Neuronal stem cell (in vitro differentiated cells): Measurements from ENCODE around the gene ZMYND11. TPM values are rescaled to one million over a fixed set of nuclear protein-coding genes. Genes with fewer than 3 reads are reported as not detected.

Source experiments
- DNase-seq: peaks from one replicate; pipeline ENCODE4 v3.0.0-alpha.2; 2013; ENCODE audit warnings: low spot score
- H2AFZ ChIP-seq: one replicate; pipeline ENCODE4 v1.6.1; 2013; ENCODE audit warnings: mild to moderate bottlenecking, low read length, inconsistent platforms
- H2AK5ac ChIP-seq: 2 replicates; pipeline ENCODE4 v1.6.1; 2013; ENCODE audit warnings: low read depth, mild to moderate bottlenecking, inconsistent platforms, low read length, moderate library complexity, mixed read lengths
- H2BK120ac ChIP-seq: 2 replicates; pipeline ENCODE4 v1.6.1; 2013; ENCODE audit warnings: low read depth, mild to moderate bottlenecking, inconsistent platforms, low read length, moderate library complexity, mixed read lengths
- H2BK12ac ChIP-seq: one replicate; pipeline ENCODE4 v1.6.1; 2013; ENCODE audit warnings: low read length, inconsistent platforms
- H2BK15ac ChIP-seq: 2 replicates; pipeline ENCODE4 v1.6.1; 2013; ENCODE audit warnings: mild to moderate bottlenecking, low read length, inconsistent platforms, mixed read lengths
- H2BK5ac ChIP-seq: one replicate; pipeline ENCODE4 v1.6.1; 2013; ENCODE audit warnings: inconsistent platforms, mild to moderate bottlenecking, low read length, moderate library complexity
- H3K14ac ChIP-seq: one replicate; pipeline ENCODE4 v1.6.1; 2013; ENCODE audit warnings: low read length, inconsistent platforms
- H3K18ac ChIP-seq: 2 replicates; pipeline ENCODE4 v1.6.1; 2013; ENCODE audit warnings: low read length, inconsistent platforms
- H3K23ac ChIP-seq: 2 replicates; pipeline ENCODE4 v1.6.1; 2013; ENCODE audit warnings: low read depth, mild to moderate bottlenecking, mixed read lengths, low read length, inconsistent platforms; ENCODE audit not compliant: poor library complexity
- H3K27ac ChIP-seq: replicated peaks from 3 replicates; pipeline ENCODE4 v1.5.1; 2013; ENCODE audit warnings: low read length, inconsistent platforms
- H3K27me3 ChIP-seq, 3 experiments: 2 replicates each; pipeline ENCODE4 v1.6.1; 2013; ENCODE audit warnings: low read length in 3 of 3, mild to moderate bottlenecking in 2 of 3, inconsistent platforms in 1 of 3, low read depth in 1 of 3, mixed read lengths in 1 of 3, moderate library complexity in 1 of 3; ENCODE audit not compliant: control insufficient read depth in 3 of 3, insufficient read depth in 3 of 3
- H3K36me3 ChIP-seq, 2 donors: replicated peaks in 1 of 2; 2 replicates each; pipeline ENCODE4 v1.6.1; 2013; ENCODE audit warnings: low read length in 2 of 2; ENCODE audit not compliant: control insufficient read depth in 2 of 2, insufficient read depth in 2 of 2
- H3K4ac ChIP-seq: 2 replicates; pipeline ENCODE4 v1.6.1; 2013; ENCODE audit warnings: inconsistent platforms, mild to moderate bottlenecking, low read length, moderate library complexity
- H3K4me1 ChIP-seq, 2 donors: 1 replicate in 1 of 2; 2 replicates in 1 of 2; pipeline ENCODE4 v1.6.1; 2013; ENCODE audit warnings: low read length in 2 of 2, low read depth in 1 of 2; ENCODE audit not compliant: control insufficient read depth in 2 of 2, insufficient read depth in 1 of 2
- H3K4me2 ChIP-seq: one replicate; pipeline ENCODE4 v1.6.1; 2013; ENCODE audit warnings: mild to moderate bottlenecking, low read length, inconsistent platforms; ENCODE audit not compliant: insufficient read depth, poor library complexity, severe bottlenecking
- H3K4me3 ChIP-seq, 2 donors: 2 replicates each; pipeline ENCODE4 v1.5.1; 2013; ENCODE audit warnings: low read length in 2 of 2, mild to moderate bottlenecking in 2 of 2, inconsistent platforms in 1 of 2, moderate library complexity in 1 of 2
- H3K79me1 ChIP-seq: one replicate; pipeline ENCODE4 v1.6.1; 2013; ENCODE audit warnings: low read depth, mild to moderate bottlenecking, inconsistent platforms, low read length, moderate library complexity
- H3K9ac ChIP-seq: one replicate; pipeline ENCODE4 v1.6.1; 2013; ENCODE audit warnings: mild to moderate bottlenecking, low read depth, low read length, inconsistent platforms; ENCODE audit not compliant: poor library complexity
- H3K9me3 ChIP-seq, 2 donors: replicated peaks in 1 of 2; 2 replicates each; pipeline versions ENCODE3 to v1.6.1; 2013; ENCODE audit warnings: low read length in 2 of 2, mild to moderate bottlenecking in 2 of 2, inconsistent platforms in 1 of 2, low read depth in 1 of 2, mixed read lengths in 1 of 2, moderate library complexity in 1 of 2; ENCODE audit not compliant: control insufficient read depth in 2 of 2, insufficient read depth in 1 of 2
- H4K8ac ChIP-seq: one replicate; pipeline ENCODE4 v1.6.1; 2013; ENCODE audit warnings: low read depth, mild to moderate bottlenecking, inconsistent platforms, low read length, moderate library complexity
- H4K91ac ChIP-seq: one replicate; pipeline ENCODE4 v1.6.1; 2013; ENCODE audit warnings: low read length, low read depth, mild to moderate bottlenecking, inconsistent platforms; ENCODE audit not compliant: poor library complexity
- WGBS, 2 donors: extraction: QIAGEN DNeasy Blood & Tissue Kit; methylation state at CpG; one replicate each; pipeline ENCODE4 v1.1.7; 2013; ENCODE audit warnings: missing lambda C conversion rate in 2 of 2, mixed read lengths in 1 of 2; ENCODE audit not compliant: insufficient read length in 2 of 2, insufficient replicate concordance in 1 of 2; ENCODE audit errors: extremely low coverage in 2 of 2; 5-methylcytosine and 5-hydroxymethylcytosine counted together
- polyA plus RNA-seq, 2 experiments: library from polyadenylated mRNA; stranded (reverse); fragments of 200-250 nt; gene quantifications; one replicate each; pipeline ENCODE4 v1.2.3, GENCODE V29; 2013

ZMYND11 gene
- polyA plus RNA-seq (2013, experiment 1 of 2): 28.9 TPM
- 28.5 TPM for polyA plus RNA-seq (2013, experiment 2 of 2)

DNA sequence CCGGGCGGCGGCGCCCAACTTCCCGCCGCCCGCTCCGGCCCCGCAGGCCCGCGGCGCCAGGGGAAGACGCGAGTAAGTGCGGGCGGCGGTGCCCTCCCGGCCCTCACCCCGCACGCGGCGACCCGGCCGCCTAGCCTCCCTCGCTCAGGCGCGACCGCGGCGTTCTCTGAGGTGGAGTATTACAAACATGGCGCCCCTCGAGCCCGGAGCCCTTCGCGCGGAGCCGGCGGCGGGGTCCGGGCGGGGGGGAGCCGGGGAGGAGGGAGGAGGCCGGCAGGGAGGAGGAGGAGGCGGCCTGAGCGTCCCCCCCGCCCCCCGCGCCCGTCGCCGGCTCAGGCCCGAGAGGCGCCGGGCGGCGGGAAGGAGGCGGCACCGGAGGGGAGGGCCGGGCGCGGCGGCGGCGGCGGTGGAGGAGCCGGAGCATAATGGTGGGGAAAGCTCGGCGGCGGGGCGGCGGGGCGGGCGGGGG lies at the start of gene ZMYND11:
ZMYND11 (plus strand) TSS at position 324 of the 469 bp plus-strand sequence. CDS start 44,558 bp downstream, outside the sequence.
- Histone ChIP-seq H3K23ac (peak within 1 kb of the TSS; percentile 65), H2BK5ac (peak within 1 kb of the TSS; percentile 73), H3K9me3 (no peaks in the 10 kb centered on the region), H2AK5ac (peak within 1 kb of the TSS; percentile 63), H3K4ac (peak within 1 kb of the TSS; percentile 61), H3K4me1 (peaks cover 8 to 14% of the 10 kb centered on the region in 2 donors), H3K9ac (peak within 1 kb of the TSS; percentile 99), H4K91ac (peak within 1 kb of the TSS; percentile 85), H2BK15ac (no peak within 1 kb of the TSS), H3K27ac (peak within 1 kb of the TSS; percentile 80), H3K14ac (peak within 1 kb of the TSS; percentile 99), H3K18ac (peak within 1 kb of the TSS; percentile 100), H4K8ac (peak within 1 kb of the TSS; percentile 95), H2BK12ac (peak within 1 kb of the TSS; percentile 58), H3K36me3 (no peaks in the 10 kb centered on the region), H2AFZ (peak within 1 kb of the TSS; percentile 93), H3K4me3 (peak within 1 kb of the TSS; percentile 62 to 98), H3K27me3 (no peaks in the 10 kb centered on the region), H2BK120ac (peak within 1 kb of the TSS; percentile 87), H3K4me2 (peak within 1 kb of the TSS; percentile 59), H3K79me1 (peaks cover 10% of the 10 kb centered on the region)
- DNase-seq: peak; percentile 58
- no CpG with 5 or more reads among the region's 73 CpGs for WGBS, 2 donors

DNA sequence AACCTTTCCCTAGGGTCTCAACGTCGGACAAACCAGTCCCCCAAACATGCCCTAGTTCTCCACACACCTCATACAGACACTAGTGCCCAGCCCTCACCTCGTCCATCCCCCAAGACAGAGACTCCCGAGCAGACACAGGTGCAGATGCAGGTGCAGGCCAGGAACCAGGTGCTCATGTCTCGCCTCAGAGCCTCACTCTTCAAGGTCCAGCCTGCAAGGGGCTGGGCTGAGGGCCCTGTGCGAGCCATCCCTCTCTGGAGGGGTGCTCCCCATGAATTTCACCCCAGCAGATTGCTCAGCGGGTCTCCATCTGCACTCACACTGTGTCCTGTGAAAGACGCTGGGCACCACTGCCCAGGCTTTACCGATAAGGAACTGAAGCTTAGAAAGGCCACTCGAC lies 49.2 kb upstream of the ZMYND11 start:
- H3K4me1 ChIP-seq: no peaks in the 10 kb centered on the region
- WGBS, 2 donors: no CpG with 5 or more reads among the region's 10 CpGs
- no peak for DNase-seq

DNA sequence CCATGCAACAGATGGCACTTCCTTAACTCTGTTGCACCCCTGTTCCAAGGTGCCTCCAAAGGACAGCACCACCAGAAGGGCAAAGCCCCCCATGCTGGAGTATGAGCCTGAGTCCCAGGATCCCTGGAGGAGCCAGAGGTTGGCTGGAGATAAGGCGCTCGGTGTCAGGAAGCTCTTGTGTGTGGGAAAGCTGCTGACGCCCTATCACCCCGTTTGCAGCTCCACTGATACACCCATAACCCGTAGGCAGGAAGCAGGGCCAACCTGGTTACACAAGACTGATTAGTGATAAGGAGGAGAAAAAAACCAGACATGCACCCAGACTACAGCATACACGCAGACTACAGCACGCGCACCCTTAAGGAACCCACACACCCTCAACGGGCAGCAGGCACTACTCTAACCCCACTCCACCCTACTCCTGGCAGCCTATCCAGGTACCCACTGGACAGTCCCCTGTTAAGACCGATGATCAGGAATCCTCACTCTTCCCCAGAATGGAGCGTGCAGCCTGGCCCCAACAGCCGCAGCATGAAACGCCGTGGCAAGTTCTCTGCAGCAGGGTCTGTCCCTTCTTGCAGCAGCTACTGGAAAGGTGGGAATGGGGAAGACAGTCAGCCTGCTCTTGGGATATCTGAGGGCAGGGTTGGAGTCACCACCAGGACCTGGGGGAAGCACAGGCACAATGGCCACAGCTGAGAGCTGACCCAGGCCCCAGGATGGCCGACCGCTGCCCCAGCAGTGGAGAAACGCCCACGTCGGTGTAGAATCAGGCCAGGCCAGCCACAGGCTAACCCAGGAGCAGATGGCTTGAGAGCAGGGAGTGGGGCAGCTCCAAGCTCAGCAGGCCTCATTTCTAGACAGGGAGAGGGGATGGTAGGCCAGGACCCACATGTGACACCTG lies 47.8 kb upstream of the ZMYND11 start:
- H3K36me3 ChIP-seq: no peaks in the 10 kb centered on the region
- H3K9ac ChIP-seq: no peak overlapping the region
- no peak overlapping the region for H2BK12ac ChIP-seq
- no peaks in the 10 kb centered on the region for H3K79me1 ChIP-seq
- H2BK15ac ChIP-seq: no peak overlapping the region
- H2BK120ac ChIP-seq: no peak overlapping the region
- H3K27ac ChIP-seq: no peak overlapping the region
- H3K27me3 ChIP-seq: peaks cover 0 to 45% (median 0%) of the 10 kb centered on the region in 3 experiments
- no peak overlapping the region for H3K14ac ChIP-seq
- no peak overlapping the region for H3K23ac ChIP-seq
- H4K91ac ChIP-seq: no peak overlapping the region
- peaks cover 0 to 10% of the 10 kb centered on the region in 2 donors for H3K9me3 ChIP-seq
- no peak for DNase-seq
- H4K8ac ChIP-seq: no peak overlapping the region
- H3K4me2 ChIP-seq: no peak overlapping the region
- H2BK5ac ChIP-seq: no peak overlapping the region
- H3K18ac ChIP-seq: no peak overlapping the region
- WGBS, 2 donors: no CpG with 5 or more reads among the region's 19 CpGs
- H2AK5ac ChIP-seq: no peak overlapping the region
- no peaks in the 10 kb centered on the region for H3K4me1 ChIP-seq
- H3K4ac ChIP-seq: no peak overlapping the region
- H2AFZ ChIP-seq: no peak overlapping the region
- H3K4me3 ChIP-seq: peak overlapping the region in 1 of 2 donors; percentile 40

More for the DNA sequence above, 49.2 kb upstream of the ZMYND11 start:
- H2BK12ac ChIP-seq: no peak overlapping the region
- H3K14ac ChIP-seq: no peak overlapping the region
- no peak overlapping the region for H3K18ac ChIP-seq
- no peak overlapping the region for H2BK120ac ChIP-seq
- no peak overlapping the region for H4K8ac ChIP-seq
- H2BK5ac ChIP-seq: no peak overlapping the region
- H3K27ac ChIP-seq: no peak overlapping the region
- H3K4ac ChIP-seq: no peak overlapping the region
- H3K4me3 ChIP-seq: no peak overlapping the region
- no peak overlapping the region for H4K91ac ChIP-seq
- H2AK5ac ChIP-seq: no peak overlapping the region
- no peaks in the 10 kb centered on the region for H3K79me1 ChIP-seq
- no peak overlapping the region for H3K23ac ChIP-seq
- H3K9me3 ChIP-seq: peaks cover 0 to 5% of the 10 kb centered on the region in 2 donors
- H3K36me3 ChIP-seq: no peaks in the 10 kb centered on the region
- H3K4me2 ChIP-seq: no peak overlapping the region
- H2BK15ac ChIP-seq: no peak overlapping the region
- H2AFZ ChIP-seq: no peak overlapping the region
- H3K9ac ChIP-seq: no peak overlapping the region
- peaks cover 0 to 48% (median 0%) of the 10 kb centered on the region in 3 experiments for H3K27me3 ChIP-seq

DNA sequence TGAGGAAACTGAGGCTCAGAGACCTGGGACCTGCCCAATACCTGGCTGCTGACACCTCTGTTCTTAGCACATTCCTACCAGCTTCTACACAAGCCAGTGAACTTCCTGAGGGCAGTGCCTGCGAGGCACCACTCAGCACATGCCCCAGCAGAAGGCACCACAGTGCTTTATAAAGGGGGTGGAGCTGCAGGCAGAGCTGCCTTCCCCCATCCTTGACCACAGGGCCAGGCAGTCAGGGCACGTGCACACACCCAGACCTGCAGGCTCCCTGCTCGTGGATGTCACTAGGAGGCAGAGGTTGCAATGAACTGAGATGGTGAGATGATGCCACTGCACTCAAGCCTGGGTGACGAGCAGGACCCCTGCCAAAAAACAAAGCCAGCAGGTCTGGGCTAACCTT lies 47.0 kb upstream of the ZMYND11 start:
- no CpG with 5 or more reads among the region's 4 CpGs for WGBS, 2 donors
- H2AK5ac ChIP-seq: no peak overlapping the region
- peaks cover 0 to 37% (median 0%) of the 10 kb centered on the region in 3 experiments for H3K27me3 ChIP-seq
- H2BK12ac ChIP-seq: no peak overlapping the region
- no peak overlapping the region for H4K8ac ChIP-seq
- no peak overlapping the region for H3K9ac ChIP-seq
- H3K4me3 ChIP-seq: no peak overlapping the region
- no peak overlapping the region for H2BK120ac ChIP-seq
- H3K18ac ChIP-seq: no peak overlapping the region
- H2BK5ac ChIP-seq: no peak overlapping the region
- no peak for DNase-seq
- H3K4ac ChIP-seq: no peak overlapping the region
- no peak overlapping the region for H3K27ac ChIP-seq
- no peak overlapping the region for H2AFZ ChIP-seq
- H3K4me2 ChIP-seq: no peak overlapping the region
- no peaks in the 10 kb centered on the region for H3K79me1 ChIP-seq
- H3K14ac ChIP-seq: no peak overlapping the region
- no peak overlapping the region for H3K23ac ChIP-seq
- no peak overlapping the region for H2BK15ac ChIP-seq
- no peaks in the 10 kb centered on the region for H3K36me3 ChIP-seq
- peaks cover 0 to 10% of the 10 kb centered on the region in 2 donors for H3K9me3 ChIP-seq
- H4K91ac ChIP-seq: no peak overlapping the region
- no peaks in the 10 kb centered on the region for H3K4me1 ChIP-seq
